WTC11 (cell line): ENCODE data around the gene LATS2.

Experiments
- ATF2 ChIP-seq: sonication (generic); formaldehyde crosslinking; IDR thresholded peaks from 2 replicates; pipeline ENCODE4 v1.8.1; 2022; ENCODE audit warnings: low read depth, missing genetic modification reagents, borderline replicate concordance
- ATF6 ChIP-seq: sonication (generic); formaldehyde crosslinking; IDR thresholded peaks from 2 replicates; pipeline ENCODE4 v1.8.1; 2023; ENCODE audit warnings: mild to moderate bottlenecking, missing genetic modification reagents
- CTCF ChIP-seq: fragments of 200-600 bp; IDR thresholded peaks from 2 replicates; pipeline ENCODE4 v1.8.0; 2022; ENCODE audit warnings: antibody characterized with exemption
- ELF4 ChIP-seq: sonication (generic); formaldehyde crosslinking; IDR thresholded peaks from 2 replicates; pipeline ENCODE4 v1.8.1; 2022; ENCODE audit warnings: low read depth, mild to moderate bottlenecking, moderate library complexity, missing genetic modification reagents
- JUN ChIP-seq: sonication (generic); formaldehyde crosslinking; IDR thresholded peaks from 2 replicates; pipeline ENCODE4 v1.8.0; 2023; ENCODE audit warnings: mild to moderate bottlenecking, missing genetic modification reagents
- MYBL2 ChIP-seq: sonication (generic); formaldehyde crosslinking; IDR thresholded peaks from 2 replicates; pipeline ENCODE4 v1.8.1; 2023; ENCODE audit warnings: mild to moderate bottlenecking, moderate library complexity, missing genetic modification reagents
- NFYB ChIP-seq: sonication (generic); formaldehyde crosslinking; conservative IDR thresholded peaks from 2 replicates; pipeline ENCODE4 v1.8.0; 2022; ENCODE audit warnings: low read depth, missing genetic modification reagents
- SMAD3 ChIP-seq: sonication (generic); formaldehyde crosslinking; IDR thresholded peaks from 2 replicates; pipeline ENCODE4 v1.8.0; 2022; ENCODE audit warnings: missing genetic modification reagents, mild to moderate bottlenecking, borderline replicate concordance
- SP1 ChIP-seq: sonication (generic); formaldehyde crosslinking; conservative IDR thresholded peaks from 2 replicates; pipeline ENCODE4 v1.8.1; 2022; ENCODE audit warnings: missing genetic modification reagents
- TCF7 ChIP-seq: sonication (generic); formaldehyde crosslinking; IDR thresholded peaks from 2 replicates; pipeline ENCODE4 v1.8.0; 2022; ENCODE audit warnings: mild to moderate bottlenecking, low read depth, missing genetic modification reagents, moderate library complexity
- ZNF232 ChIP-seq: sonication (generic); formaldehyde crosslinking; IDR thresholded peaks from 2 replicates; pipeline ENCODE4 v1.8.0; 2022; ENCODE audit warnings: mild to moderate bottlenecking, missing genetic modification reagents
- ZNF425 ChIP-seq: fragments of 250-450 bp; sonication (Bioruptor Pico); conservative IDR thresholded peaks from 2 replicates; pipeline ENCODE4 v1.9.0; 2021; ENCODE audit warnings: mild to moderate bottlenecking
- ZNF512 ChIP-seq: sonication (generic); formaldehyde crosslinking; IDR thresholded peaks from 2 replicates; pipeline ENCODE4 v1.8.1; 2022; ENCODE audit warnings: missing genetic modification reagents, borderline replicate concordance
- TF ChIP-seq, protein P1 (sequence below): sonication (generic); formaldehyde crosslinking; IDR thresholded peaks from 2 replicates; pipeline ENCODE4 v1.8.0; 2022; ENCODE audit warnings: mild to moderate bottlenecking, missing genetic modification reagents

DNA sequence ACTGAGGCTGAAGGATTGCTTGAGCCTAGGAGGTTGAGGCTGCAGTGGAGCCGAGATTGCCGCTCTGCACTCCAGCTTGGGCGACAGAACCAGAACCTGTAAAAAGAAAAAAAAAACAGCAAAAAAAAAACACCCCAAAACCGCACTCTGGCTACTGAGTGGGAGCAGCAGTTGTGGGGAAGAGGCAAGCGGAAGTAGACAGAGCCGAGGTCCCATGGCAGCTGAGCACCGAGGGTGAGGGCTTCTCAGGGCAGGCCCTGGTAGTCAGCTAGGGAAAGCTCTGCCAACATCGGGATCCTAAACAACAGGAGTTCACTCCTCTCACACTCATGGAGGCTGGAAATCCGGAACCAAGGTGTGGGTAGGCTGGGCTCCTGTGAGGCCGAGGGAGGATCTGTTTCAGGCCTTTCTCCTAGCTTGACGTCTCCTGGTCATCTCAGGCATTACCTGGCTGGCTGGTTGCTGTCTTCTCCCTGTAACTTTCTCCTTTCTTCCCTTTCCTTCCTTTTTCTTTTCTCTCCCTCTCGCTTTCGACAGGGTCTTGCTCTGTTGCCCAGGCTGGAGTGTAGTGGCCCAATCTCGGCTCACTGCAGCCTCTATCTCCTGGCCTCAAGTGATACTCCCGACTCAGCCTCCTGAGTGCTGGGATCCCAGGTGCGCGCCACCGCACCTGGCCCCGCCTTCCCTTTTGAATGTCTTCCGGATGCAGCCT lies 15.8 kb upstream of the LATS2 start:
- TF ChIP-seq ATF2 = no peak
- TF ChIP-seq CTCF = no peak
- no peak for TF ChIP-seq ATF6
- TF ChIP-seq ZNF425 (CRISPR knock-in tag) = no peak
- TF ChIP-seq ELF4 = no peak
- TF ChIP-seq JUN (CRISPR knock-in tag) = no peak
- no peak for TF ChIP-seq NFYB
- TF ChIP-seq SP1 (CRISPR knock-in tag) = no peak
- TF ChIP-seq SMAD3 = no peak
- TF ChIP-seq TCF7 = no peak
- no peak for TF ChIP-seq MYBL2
- TF ChIP-seq ZNF512 (CRISPR knock-in tag) = no peak
- TF ChIP-seq, protein P1, sequence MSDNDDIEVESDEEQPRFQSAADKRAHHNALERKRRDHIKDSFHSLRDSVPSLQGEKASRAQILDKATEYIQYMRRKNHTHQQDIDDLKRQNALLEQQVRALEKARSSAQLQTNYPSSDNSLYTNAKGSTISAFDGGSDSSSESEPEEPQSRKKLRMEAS = no peak
- no peak for TF ChIP-seq ZNF232 (CRISPR knock-in tag)
